HG02610 (cell line): ENCODE data around the gene EPAS1.
A peak's percentile ranks its signal among the peaks of the same experiment; 100 is the strongest.

ENCODE experiments used
- ATAC-seq: cut with Tn5 transposase; IDR thresholded peaks from one replicate; pipeline ENCODE4 v1.9.1; 2021; ENCODE audit warnings: mild to moderate bottlenecking, moderate library complexity; ENCODE audit not compliant: unreplicated experiment

The EPAS1 gene

GRCh38 chr2:46296840-46297545 lies at the start of gene EPAS1:
Gene EPAS1, plus strand, starts transcription at chr2:46297407. Its CDS starts 505 bp downstream, at chr2:46297912.
- peak; percentile 90 for ATAC-seq

- ATAC-seq = no peak
These were observed 49.0 kb upstream of the EPAS1 start for GRCh38 chr2:46248171-46248570.

GRCh38 chr2:46249654-46250053 lies 47.6 kb upstream of the EPAS1 start:
- ATAC-seq = no peak

DNA sequence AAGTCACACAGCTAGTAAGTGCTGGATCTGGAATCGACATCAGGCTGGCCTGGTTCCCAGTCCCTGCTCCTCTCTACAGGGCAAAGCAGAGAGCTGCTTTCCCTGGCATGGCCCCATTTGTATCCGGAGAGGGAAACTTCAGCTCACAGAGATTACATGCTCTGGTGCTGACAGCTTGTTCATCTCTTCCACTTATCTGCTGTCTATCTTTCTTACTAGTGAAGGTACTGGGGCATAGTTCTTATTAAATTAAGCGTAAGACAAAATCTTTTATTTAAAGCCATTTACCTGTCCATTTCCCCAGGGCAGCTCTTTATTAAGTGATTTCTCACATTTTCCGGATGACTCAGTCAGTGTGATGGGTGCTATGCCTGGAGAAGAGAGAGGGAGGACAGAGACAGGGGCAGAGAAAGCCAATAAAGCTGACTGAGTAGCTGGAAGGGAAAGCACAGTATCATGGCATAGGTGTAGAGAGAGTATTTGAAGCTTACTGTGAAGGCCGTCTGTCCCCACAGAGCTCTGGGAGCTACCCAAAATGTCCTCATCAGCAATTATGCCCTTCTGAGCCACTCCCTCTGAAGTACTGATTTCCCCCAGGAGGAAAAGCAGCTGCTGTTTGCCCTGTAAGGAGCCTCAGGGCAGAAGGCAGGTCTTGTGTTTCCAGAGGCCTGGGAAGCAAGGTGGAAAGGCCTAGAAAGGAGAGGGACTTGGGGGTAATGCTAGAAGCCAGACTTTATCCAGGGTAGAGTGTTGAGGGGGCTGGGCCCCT lies 44.1 kb upstream of the EPAS1 start:
- ATAC-seq = no peak

- no peak for ATAC-seq
These were observed 42.7 kb upstream of the EPAS1 start for GRCh38 chr2:46254474-46254873.

- ATAC-seq = no peak
These were observed 40.6 kb upstream of the EPAS1 start for GRCh38 chr2:46256563-46257142.

- ATAC-seq = no peak
These were observed 39.7 kb upstream of the EPAS1 start for GRCh38 chr2:46257476-46257875.

DNA sequence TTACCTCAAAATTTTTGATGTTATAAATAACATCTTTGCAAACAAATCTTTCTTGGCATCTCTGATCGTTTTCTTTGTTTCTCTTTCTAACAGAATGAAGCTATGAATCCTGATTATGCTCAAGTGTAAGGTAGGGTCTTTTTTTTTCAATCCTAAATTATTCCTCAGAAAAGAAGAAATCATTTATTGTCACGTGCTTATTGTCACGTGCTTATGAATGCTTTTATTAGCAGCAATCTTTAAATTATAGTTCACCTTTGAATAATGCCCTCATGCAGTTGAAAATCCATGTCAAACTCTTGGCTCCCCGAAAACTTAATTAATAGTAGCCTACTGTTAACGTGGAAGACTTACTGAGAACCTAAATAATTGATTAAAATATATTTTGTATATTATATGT lies 39.2 kb upstream of the EPAS1 start:
- no peak for ATAC-seq

DNA sequence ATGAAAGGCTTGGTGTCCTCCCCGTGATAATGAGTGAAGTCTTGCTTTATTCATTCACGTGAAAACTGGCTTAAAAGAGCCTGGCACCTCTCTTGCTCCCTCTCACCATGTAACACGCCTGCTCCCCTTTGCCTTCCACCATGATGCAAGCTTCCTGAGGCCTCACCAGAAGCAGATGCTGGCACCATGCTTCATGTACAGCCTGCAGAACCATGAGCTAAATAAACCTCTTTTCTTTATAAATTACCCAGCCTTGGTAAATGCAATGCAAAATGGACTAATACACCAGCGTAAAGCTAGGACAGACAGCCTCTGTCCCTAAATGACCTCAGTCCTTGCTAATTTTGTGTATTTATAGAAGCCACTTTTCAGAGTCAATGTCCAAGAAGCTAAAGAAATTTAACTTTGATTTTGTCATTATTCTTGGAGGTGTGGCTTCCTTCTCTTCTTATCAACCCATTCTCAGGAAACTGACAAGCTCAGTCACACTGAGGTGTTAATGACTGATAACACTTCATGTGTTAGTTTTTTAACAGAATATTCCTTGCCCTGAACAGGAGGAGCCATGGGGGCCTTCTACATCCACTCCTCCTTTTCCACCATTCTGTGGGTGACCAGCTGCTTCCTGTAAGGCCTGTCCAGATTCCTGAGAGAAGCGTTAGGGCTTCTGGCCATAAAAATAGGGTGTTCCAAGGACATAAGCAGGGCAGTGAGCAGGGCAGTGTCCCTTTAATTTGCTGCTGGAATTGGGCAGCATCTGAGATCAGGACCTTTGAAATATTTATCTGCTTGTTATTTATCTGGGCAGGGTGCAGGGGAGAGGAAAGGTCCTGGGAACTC lies 38.0 kb upstream of the EPAS1 start:
- ATAC-seq = no peak

DNA sequence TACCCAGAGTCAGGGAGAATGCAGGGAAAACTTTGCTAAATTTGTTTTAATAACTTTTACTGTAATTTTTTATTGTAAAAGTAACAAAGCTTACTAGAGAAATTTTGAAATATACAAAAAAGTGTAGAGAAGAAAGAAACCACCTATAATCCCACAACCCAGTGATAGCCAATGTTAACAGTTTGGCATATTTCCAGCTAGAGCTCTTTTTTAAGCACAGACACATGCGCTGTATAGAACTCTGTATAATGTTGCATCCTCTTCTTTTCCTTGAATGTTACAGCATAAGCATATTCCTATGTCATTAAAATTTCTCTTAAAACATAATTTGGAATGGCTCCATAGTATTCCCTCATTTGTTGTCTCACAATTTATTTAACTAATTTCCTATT lies 37.4 kb upstream of the EPAS1 start:
- ATAC-seq = no peak

DNA sequence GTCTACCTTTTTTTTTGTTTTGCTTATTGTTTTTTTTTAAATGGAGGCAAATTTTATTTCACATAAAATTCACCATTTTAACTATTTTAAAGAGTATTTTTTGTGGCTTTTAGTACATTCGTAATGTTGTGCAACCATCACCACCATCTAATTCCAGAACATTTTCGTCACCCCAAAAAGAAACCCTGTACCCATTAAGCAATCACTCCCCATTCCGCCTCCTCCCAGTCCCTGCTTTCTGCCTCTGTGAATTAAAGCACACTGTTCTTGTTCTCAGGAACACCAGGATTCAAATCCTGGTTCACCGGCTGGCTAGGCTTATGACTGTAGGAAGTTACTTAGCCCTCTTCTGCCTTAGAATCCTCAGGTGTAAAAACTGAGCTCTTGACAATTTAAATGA lies 36.9 kb upstream of the EPAS1 start:
- no peak for ATAC-seq

DNA sequence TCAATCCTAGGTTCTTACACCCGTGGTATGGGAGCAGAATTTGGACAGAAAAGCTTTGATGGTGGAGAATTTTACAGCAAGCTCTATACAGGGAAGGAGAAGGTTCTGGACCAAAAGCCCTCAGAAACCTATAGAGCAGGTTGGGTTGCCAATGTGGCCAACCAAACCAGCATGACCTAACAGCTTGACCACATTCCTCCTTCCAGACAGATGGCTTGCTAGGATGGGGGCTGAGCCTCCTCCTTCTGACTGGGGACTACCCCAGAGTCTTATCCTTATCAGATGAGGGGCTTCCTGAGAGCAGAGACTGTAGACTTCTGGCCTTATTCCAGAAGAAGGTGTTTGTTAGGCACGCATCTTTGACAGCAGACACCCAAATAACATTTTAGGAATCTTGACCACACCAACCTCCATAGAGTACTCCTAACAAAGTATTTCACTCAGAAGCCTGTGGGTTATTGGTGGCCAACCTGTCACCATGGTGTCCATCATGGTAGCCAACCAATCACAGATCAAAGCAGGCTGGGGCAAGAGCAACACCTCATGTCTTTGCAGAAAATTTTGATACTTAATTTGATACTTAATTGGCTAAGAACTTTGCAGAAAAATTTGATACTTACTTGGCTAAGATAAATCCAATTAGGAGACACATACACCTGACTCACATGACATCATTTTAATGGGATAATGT lies 34.8 kb upstream of the EPAS1 start:
- ATAC-seq = no peak

- ATAC-seq = no peak
These were observed 33.9 kb upstream of the EPAS1 start for GRCh38 chr2:46263347-46263746.

GRCh38 chr2:46264447-46264846 lies 32.8 kb upstream of the EPAS1 start:
- ATAC-seq = no peak

- no peak for ATAC-seq
These were observed 31.1 kb upstream of the EPAS1 start for GRCh38 chr2:46266134-46266533.

GRCh38 chr2:46267616-46268015 lies 29.6 kb upstream of the EPAS1 start:
- no peak for ATAC-seq

GRCh38 chr2:46268196-46268595 lies 29.0 kb upstream of the EPAS1 start:
- ATAC-seq = peak; percentile 69

DNA sequence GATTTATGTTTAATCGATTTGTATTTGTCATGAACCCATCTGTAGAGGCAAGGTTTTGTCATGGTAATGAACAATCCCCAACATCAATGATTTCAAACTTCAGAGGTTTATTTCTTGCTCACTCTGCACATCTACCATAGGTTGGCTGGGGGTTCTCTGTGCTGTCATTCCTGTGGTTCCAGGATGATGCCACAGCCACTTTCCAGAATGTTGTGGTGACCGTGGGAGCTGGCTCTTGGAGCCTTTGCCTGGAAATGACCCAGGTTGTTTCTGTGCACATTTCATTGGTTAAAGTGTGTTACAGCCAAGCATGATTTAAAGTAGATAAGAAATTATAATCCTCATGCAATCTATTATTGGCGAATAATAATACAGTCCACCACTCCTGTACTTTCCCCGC lies 28.2 kb upstream of the EPAS1 start:
- no peak for ATAC-seq

- ATAC-seq = no peak
These were observed 27.5 kb upstream of the EPAS1 start for GRCh38 chr2:46269544-46270273.

- no peak for ATAC-seq
These were observed 26.8 kb upstream of the EPAS1 start for GRCh38 chr2:46270384-46270783.
